ENCODE measurements around the gene PPP1R12C.

The PPP1R12C gene

DNA sequence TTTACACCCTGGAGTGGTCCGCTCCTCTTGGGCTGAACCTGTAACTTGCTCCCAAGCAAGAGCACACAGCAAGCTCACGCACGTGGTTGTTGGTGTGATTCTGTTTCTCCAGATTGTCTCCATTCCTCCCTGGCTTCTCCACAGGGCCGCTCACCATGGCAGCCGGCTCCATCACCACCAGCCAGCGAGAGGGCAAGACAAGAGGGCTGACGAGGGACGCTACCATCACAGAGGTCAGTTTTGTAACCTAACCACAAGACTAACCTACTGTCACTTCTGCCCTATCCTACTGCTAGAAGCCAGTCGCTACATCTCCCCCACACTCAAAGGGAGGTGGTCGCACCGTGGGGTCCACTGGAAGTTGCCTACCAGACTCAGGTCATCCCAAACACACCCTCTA, 74.7 kb downstream of the PPP1R12C start:
- DNase-seq (ENCODE audit: low read depth): no peak

DNA sequence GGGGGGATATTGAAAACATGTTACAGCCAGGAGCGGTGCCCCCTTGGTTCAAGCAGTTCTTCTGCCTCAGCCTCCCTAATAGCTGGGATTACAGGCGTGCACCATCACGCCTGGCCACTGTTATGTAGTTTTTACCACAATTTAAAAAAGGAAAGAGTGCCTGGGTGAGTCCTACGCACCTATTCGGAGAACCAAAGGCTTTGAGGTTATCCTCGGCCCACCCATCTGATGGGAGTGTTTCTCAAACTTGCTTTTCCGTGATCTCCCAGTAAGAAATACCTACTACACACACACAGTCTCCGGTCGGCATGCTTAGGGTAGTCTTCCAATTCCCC, 75.1 kb downstream of the PPP1R12C start:
- no peak for DNase-seq (ENCODE audit: low read depth)

DNA sequence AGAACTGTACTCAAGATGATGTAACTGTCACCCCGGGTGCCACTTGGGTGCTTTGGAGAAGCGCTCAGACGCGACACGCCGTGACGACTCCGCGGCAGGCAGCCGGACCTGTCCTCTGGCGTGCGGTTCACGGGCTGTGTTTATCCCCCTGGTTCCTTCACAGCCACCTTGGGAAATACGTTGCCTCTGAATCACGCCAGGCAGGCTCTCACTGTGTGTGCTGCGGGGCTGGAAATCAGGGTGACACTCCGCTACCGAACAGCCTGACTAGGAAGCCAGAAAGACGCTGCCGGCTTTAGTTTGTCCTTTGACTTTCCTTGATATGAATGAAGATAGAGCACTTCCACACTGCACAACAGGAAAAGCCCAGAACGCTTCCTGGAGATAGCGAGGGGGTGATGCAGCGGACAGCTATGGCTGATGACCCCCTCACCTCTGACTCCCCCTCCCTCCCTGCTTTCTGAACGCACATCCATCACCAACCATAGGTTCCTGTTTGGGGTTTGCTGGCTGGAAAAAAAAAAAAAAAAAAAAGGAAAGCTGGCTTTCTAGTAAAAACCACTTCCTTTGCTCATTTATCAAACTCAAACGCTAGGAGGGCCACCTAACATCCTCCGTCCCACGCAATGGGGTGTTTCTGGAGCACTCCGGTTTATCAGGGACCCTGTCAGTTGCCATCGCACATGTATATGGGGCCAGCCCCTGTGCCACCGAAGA, 75.7 kb downstream of the PPP1R12C start:
- no peak for DNase-seq (ENCODE audit: low read depth)

DNA sequence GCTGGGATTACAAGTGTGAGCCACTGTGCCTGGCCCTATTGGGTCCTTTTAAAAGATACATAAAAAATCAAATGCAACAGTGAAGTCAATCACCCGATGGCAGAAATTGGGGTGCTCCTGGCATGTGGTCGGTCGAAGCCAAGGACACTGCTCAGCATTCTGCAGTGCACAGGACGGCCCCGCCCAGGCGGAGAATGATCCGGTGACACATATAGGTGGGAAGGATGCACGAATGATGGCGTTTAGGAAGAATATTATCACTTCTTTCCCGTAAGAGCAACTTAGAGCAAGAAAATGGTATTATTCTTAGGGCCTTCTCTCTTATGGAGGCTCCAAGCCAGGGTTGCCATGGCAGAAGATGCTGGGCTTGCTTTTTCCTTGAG, 76.2 kb downstream of the PPP1R12C start:
- no peak for DNase-seq (ENCODE audit: low read depth)

Measured in HS-5 (cell line).